HG03558 (cell line): ENCODE results near the gene KITLG.
"Not testable (repeated sequence)": the region's sequence is repeated elsewhere in the genome, so short reads cannot be mapped to it uniquely, and the experiment has no call there.

Experiments
- ATAC-seq: cut with Tn5 transposase; IDR thresholded peaks from one replicate; pipeline ENCODE4 v1.9.1; 2021; ENCODE audit warnings: moderate number of reproducible peaks; ENCODE audit not compliant: unreplicated experiment; ENCODE audit errors: extremely low read depth

KITLG gene

DNA sequence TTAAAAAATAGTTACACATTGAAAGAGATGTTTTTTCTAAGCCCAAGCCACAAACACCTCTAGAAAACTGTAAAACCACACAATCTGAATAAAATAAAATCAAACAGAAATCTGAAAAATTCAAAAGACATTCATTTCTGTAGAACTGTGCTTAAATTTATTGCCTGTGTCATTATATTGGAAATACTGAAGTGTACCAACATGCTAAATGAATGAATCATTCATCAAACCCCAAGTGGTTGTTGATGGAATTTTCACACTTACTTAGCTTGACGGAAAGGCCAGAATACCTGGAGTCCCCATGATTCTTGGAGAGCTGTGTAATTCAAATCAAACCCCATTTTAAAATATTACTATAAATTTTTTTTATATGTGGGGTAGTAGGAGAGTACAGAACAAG lies 2.7 kb downstream of the KITLG start:
- ATAC-seq, result no peak

DNA sequence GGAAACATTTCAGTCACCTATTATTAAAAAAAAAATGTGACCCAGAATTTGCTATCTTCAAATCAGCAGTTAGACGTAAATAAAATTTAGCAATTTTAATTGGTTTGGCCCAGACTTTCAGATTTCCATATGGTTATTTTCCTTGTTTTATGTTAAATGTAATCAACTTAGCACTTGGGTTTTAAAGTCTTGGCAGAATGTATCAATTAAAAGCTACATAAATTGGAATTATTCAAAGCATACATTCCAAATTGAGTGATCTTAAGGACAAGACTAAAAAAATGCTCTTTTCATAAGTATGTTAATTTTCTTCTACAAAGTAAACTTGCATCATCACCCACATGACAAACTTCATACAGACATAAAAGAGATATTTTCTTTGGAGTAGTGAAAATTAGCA lies 3.4 kb downstream of the KITLG start:
- ATAC-seq, result no peak

- no peak for ATAC-seq
These were observed 4.8 kb downstream of the KITLG start for GRCh38 chr12:88575361-88575970.

DNA sequence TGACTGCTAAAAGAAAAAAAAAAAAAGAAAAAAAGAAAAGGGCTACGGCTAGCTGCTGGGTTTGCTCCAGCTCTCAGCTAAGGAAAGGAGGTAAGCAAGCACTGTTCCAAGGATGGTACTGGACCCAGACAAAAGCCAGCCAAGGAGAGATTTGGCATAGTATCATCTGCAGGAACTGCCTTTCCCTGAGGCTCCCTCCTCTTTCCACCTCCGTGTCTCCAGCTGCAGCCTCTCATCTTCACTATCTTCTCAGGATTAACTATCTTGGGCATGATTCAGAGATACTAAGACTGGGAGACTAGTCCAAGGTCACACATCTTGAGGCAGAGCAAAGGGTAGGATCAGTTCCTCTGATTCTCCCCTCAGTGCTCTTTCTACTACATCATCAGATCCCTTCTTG lies 6.0 kb downstream of the KITLG start:
- ATAC-seq, result no peak

DNA sequence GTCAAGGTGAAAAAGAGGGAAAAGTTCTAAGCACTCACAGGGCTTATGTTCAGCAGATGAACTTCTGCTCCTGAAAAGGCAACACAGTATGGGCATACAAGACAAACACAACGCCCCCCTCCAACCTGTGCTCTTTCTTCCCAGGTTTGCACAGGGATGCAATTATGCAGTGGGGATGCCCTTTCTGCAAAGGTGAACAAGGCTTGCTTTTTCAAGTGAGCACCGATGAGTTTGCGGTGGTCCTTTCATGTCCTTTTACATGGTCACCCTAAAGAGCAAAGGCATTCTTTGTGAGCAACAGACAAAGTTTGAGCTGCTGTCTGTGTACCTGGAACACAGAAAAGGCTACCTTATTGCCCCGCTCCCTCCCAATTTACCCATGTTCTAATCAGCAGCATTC lies 6.7 kb downstream of the KITLG start:
- no peak for ATAC-seq

- no peak for ATAC-seq
These were observed 7.3 kb downstream of the KITLG start for GRCh38 chr12:88572781-88573549.

DNA sequence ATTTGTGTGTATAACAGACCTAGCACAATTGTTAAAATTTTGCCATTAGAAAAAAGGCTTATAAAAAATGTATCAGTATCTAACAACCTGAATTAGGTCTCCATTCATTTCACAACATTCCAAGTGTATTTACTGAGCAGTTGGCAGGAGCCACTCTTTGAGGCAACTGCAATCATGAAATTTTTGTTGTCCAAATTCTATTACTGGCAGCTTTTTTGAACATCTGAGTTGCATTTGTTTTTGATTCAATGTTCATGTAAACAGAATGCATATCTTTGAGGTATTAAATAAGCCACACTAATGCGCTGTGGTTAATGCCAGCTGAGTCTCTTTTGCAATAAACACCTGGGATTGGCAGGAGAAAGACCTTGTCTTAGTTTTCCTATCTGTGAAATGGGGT lies 8.7 kb downstream of the KITLG start:
- ATAC-seq, result no peak

DNA sequence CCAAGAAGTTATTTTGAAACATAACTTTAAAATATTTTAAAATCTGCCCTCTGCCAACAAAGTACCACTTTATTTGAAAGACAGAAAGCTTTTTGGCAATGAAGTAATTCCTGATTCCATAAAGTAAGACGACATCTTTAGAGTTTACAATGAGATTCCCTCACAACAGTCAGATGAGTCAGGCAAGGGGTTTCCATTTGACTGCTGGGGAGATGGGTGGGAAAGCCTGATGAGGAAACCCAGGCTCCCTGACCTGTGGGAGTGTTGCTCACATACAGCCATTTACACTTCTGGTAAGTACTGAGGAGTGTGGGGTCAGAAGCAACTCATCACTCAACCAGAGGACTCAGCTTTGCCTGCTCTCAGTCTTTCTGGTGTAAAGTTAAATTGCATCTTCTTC lies 10.2 kb downstream of the KITLG start:
- ATAC-seq, result no peak

GRCh38 chr12:88566430-88566829 lies 13.8 kb downstream of the KITLG start:
- ATAC-seq, result no peak

GRCh38 chr12:88562846-88563582 lies 17.3 kb downstream of the KITLG start:
- no peak for ATAC-seq

DNA sequence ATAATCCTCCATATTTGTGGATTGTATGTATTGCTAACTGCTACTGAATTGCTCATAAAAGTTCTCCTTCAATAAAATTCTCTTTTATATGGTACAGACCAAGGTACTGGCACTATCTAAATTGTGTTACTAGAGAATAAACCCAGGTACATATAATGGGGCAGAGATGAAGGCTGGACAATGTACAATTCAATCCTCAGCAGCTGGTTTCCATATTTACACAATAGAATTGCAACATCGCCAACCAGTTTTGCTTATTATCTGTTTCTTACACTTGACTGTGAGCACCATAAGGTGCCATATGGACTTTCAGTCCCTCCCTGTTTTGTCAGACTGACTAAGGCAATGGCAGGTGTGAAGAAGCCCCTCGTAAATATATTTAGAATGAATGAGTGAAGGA lies 18.1 kb downstream of the KITLG start:
- no peak for ATAC-seq

GRCh38 chr12:88559772-88560171 lies 20.5 kb downstream of the KITLG start:
- no peak for ATAC-seq

- ATAC-seq, result no peak
These were observed 21.1 kb downstream of the KITLG start for GRCh38 chr12:88559199-88559598.

- ATAC-seq, result no peak
These were observed 21.9 kb downstream of the KITLG start for GRCh38 chr12:88558340-88558867.

DNA sequence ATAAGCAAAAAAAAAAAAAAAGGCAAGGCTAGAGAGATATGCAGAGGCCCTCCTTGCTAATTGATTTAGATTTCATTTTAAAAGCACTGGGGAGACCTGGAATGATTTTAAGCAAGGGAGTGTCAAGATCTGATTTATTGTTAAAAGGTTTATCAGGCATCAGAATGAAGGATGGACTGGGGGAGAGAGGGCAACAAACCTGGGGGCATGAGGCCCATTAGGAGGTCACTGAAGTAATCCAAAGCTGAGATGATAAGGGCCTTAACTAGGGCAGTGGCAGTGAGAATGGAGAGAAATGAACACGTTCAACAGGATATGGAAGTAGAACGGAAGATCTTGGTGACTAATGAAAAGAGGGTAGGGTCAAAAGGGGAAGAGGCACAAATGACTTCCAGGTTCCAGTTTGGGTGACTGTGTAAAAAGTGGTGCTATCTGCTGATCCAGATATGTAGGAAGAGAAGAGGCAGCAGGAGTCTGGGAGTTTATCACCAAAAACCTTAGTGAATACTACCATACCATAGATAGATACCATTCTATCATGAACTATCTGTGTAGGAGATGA lies 24.0 kb downstream of the KITLG start:
- ATAC-seq, result no peak

GRCh38 chr12:88553941-88554658 lies 26.2 kb downstream of the KITLG start:
- no peak for ATAC-seq

DNA sequence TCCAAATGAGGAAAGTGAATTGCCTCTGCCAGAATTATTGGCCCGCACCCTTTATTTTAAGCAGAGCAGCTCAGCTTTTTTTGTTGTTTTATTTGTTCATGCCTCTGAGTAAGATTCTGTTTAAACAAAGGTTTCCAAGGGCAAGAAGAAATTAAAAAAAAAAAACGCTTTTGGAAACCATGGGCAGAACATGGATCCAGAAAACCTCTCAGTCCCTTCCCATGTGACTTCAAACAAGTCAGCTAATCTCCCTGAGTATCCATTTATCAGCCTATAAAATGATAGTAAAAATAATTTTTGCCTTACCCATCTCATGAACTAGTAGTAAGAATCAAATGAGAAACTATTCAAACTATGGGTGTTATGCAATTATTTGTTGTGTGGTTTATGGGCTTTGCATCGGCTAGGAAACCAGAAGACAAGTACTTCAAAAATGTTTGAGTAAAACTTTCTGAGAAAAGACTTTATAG lies 27.6 kb downstream of the KITLG start:
- ATAC-seq, result no peak

- ATAC-seq, result no peak
These were observed 30.3 kb downstream of the KITLG start for GRCh38 chr12:88549929-88550328.

DNA sequence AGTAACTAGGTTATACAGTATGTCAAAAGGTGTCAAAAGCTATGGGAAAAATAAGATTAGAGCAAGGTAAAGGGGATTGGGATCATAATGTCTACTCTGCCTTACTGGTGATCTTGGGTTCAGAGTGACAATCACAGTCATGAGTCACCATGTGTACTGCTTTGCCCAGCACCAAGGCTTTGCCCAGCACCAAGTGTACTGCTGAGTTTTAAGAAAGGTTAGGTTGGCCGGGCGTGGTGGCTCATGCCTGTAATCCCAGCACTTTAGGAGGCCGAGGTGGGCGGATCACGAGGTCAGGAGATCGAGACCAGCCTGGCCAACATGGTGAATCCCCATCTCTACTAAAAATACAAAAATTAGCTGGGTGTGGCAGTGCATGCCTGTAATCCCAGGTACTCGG lies 32.3 kb downstream of the KITLG start:
- ATAC-seq, result not testable (repeated sequence)

GRCh38 chr12:88546853-88547252 lies 33.4 kb downstream of the KITLG start:
- no peak for ATAC-seq
